GM19468 (cell line): ENCODE results near the gene OR2V2.

ENCODE experiments used
- ATAC-seq: cut with Tn5 transposase; IDR thresholded peaks from one replicate; pipeline ENCODE4 v1.9.1; 2021; ENCODE audit warnings: mild to moderate bottlenecking, moderate library complexity, moderate number of reproducible peaks; ENCODE audit not compliant: unreplicated experiment; ENCODE audit errors: extremely low read depth

The OR2V2 gene

GRCh38 chr5:181187500-181188213, 40.3 kb downstream of the OR2V2 start:
- ATAC-seq, result no peak

DNA sequence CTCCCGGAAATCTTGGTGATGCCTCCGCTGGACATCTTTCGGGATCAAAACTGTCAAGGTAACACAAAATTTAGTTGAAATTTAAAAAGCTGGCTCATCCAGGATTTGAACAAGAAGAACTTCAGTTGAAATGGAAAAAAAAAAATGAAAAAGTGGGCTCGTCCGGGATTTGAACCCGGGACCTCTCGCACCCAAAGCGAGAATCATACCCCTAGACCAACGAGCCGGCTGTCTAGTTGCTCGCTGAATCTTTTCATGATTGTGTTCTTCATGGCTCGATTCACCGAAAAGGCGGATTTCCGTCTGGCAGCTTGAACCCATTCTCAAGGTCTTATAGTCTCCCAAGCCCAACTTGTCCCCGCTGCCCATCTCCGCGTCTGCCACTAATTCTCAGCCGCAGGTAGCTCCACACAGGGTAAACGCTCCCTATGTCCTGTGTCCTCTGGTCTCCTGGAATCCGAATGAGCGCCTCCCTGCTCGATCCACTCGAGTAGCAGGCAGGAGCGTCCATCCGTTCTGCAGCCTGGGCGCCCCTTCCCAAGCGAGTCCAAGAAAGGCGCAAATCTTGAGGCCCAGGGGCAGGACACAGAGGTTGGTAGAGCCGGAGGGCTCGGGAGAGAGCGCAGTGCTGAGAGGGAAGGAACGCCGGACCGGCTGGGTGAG, 41.4 kb downstream of the OR2V2 start:
- no peak for ATAC-seq

GRCh38 chr5:181189363-181189961, 42.1 kb downstream of the OR2V2 start:
- ATAC-seq, result no peak

DNA sequence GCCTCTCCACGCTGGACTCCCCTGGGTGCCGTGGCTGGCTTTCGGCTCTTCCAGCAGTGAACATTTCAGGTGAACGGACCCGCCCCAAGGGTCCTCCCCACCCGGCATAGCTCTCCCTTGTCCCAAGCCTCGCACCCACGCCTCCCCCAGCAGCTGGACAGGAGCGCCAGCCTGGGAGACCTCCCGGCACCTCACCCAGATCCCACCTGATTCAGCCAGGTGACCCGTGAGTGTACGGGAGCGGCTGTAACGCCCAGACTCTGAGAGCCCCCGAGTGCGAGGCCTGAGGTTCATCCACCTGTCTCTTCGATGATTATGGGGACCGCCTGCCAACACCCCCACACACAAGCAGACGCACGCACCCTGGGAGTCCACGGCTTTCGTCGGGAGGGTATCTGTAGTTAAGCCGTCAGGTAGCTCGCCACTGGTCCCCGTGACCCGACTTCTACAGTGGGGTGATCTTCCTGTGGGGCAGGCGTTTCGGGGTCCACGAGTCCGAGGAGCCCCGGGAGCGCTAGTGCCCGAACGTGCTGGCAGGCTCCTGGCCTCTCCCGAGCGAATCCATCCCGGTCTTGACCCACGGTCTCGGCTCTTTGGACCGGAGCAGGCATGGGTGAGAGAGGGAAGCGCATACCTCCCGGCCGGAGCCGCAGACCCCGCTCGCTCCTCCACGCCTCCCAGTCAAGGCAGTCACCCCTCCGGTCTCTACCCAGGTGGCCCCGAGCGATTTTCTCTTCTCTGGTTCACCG, 42.8 kb downstream of the OR2V2 start:
- ATAC-seq, result no peak

- ATAC-seq, result peak; percentile 1
Measured at GRCh38 chr5:181190711-181191525, 43.5 kb downstream of the OR2V2 start.

DNA sequence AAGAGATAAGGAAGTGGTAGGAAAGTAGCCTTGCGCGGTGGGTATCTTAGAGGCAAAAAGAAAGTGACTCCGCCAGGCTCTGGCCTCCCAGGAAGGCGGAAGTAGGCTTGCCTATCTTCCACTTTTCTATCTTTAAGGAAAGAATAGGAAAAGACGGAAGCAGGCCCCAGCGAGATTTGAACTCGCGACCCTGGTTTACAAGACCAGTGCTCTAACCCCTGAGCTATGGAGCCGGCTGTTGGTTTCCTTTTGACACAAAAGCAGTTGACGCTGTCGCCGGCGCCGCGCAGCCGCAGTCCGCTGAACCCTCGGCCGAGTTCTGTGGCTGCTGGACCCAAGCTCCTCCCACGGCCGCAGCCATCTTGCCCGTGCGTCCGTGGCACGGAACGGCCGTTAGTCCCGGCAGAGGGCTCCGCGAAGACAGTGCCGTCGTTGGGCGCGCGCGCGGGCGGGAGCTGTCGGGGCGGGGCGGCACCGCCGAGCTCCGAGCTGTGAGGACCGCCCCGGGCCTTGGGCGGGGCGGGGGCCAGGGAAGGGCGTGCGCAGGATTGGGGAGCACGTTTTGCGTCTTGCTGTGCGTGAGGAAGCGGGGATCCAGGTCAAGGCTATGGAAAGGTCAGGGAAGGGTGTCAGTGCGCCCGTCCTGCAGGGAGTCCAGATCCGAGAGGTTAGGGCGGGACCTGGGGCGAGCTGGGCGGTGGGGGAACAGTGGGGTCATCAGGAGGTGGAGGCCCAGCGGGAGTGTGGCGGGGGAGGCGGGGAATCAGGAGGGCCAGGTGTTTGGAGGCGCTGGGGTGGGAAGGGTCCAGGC, 44.3 kb downstream of the OR2V2 start:
- ATAC-seq, result peak; percentile 66

DNA sequence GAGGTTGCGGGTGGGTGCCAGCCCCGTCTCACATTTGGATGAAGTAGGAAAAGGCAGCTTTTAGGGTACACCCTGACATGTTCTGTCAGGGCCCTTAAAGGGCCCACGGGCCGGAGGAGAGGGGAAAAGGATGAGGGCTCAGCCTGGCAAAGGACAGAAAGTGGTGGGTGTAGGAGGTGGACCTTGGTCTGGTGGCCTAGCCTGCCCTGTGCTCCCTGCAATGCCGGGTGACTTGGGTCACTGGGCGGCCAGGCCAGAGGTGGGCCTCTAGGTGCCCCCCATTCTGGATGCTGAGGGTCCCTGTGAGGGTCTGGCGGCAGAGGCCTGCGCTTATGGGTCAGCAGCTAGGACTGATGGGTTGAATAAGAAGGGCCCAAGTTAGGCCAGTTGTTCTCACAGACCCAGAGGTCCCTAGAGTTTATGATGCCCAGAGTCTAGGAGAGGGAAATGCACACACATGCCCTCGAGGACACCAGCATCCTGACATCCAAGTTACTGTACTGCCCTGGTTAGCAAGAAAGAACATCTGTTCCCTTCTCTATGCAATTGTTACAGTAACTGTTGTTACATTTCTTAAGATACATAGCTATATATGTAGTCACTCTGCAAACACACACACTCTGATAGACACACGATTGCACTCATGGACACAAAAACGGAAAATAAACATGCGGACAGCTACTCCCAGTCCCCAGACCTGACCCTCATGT, 45.1 kb downstream of the OR2V2 start:
- ATAC-seq, result no peak

DNA sequence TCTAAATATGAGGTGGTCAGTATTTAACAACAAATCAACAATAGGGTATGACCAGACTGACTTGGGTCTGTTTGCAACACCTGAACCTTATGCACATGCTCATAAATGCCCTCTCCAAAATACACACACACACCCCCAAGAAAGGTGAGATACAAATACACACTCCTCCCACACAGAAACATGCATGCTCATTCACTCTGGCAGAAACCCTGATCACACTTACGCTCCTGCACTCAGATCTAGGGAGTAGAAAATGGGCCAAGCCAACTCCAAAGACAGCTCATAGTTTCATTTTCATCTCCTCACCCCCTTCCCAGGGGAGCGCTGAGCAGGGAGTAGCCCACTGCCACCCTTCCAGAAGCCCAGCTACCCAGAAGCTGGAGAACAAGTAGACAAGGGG, 46.3 kb downstream of the OR2V2 start:
- no peak for ATAC-seq

DNA sequence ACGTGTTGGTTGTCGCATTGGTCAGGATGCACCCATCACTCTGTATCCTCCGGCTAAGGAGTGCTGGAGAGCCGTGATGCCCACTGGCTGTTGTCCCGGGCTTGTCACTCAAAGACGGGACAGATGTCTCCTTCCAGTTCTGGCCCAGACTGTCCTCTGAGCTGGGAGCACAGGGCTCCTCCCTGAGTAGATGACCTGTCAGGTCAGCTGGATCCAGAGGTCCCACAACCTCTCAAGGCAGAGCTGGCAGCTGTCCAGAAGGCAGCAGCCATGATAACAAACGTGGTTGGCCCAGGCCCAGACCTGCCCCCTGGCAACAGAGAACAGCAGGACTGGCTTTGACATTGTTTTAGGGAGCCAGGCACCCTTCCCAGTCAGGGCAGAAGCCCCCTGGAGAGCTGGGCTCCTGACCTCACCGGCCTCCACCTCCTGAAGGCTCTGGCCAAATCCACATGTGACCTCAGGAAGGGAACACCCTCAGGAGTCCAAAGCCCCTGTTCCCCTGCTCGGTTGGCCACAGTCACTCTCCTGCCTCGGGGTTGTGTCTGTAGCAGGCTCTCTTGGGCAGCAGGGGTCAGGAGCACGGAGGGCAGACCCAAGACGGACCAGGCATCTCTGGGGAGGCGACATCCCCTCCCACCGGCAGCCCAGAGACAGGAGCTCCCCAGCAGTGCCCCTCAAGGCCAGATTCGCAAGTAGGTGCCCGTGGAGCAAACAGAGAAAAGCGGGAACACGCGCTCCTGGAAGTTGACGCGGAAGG, 47.3 kb downstream of the OR2V2 start:
- ATAC-seq, result no peak

GRCh38 chr5:181195249-181195761, 47.9 kb downstream of the OR2V2 start:
- no peak for ATAC-seq

GRCh38 chr5:181197326-181197951, 50.1 kb downstream of the OR2V2 start:
- no peak for ATAC-seq

- ATAC-seq, result no peak
Measured at GRCh38 chr5:181198106-181198685, 50.8 kb downstream of the OR2V2 start.

GRCh38 chr5:181198905-181199519, 51.6 kb downstream of the OR2V2 start:
- peak; percentile 51 for ATAC-seq

DNA sequence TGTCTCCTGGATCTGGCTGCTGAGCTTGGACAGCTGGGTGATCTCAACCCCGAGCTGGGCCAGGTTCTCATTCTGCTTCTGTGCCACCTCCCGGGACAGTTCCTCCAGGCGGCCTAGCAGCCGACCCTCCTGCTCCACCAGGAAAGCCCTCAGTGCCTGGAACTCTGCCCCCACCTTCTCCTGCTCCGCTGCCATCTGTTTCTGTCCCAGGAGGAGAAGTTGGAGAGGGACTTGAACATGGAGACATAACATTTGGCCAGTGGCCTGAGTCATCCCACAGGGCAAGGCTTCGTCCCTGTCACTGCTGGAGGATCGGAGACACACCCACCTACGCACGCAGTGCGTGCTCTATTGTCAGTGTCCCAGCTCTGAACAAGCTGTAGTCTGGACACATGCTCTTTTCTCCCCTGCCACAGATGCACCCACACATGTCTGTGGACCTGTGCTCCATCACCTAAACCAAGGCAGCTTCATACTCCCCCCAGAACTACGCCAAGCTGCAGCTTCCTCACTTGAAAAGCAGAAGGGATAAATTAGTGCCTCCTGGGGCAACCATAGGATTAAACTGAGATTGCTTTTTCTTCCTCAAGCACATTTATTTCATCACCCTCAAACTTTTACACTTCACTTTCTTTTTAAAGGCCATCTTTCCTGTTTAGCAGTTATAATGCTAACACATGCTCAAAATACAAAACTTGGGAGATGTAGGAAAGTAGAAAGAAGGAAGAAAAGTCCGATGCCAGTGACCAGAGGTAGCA, 52.7 kb downstream of the OR2V2 start:
- ATAC-seq, result no peak

GRCh38 chr5:181200816-181201215, 53.4 kb downstream of the OR2V2 start:
- no peak for ATAC-seq
